GM13977 (cell line): ENCODE data around the gene JAG1.

ENCODE experiments used
- DNase-seq: peaks from one replicate; pipeline ENCODE4 v3.0.0; 2012; ENCODE audit warnings: low spot score
- in situ Hi-C: fragments of 300-500 bp; cut with MboI; formaldehyde crosslinking; loops from one replicate; pipeline ENCODE4 v1.12.0; 2022; ENCODE audit warnings: low sequenced_read_pairs, low pct_unique_long_range_greater_than_20kb, mixed read lengths, inconsistent platforms; ENCODE audit not compliant: unreplicated experiment
- TF ChIP-seq, protein P1 (sequence below): IDR thresholded peaks from 2 replicates; pipeline ENCODE4 v1.5.1; 2012; ENCODE audit warnings: mild to moderate bottlenecking, control low read depth; ENCODE audit not compliant: insufficient read depth; ENCODE audit errors: extremely low read depth, missing control alignments

JAG1 gene

DNA sequence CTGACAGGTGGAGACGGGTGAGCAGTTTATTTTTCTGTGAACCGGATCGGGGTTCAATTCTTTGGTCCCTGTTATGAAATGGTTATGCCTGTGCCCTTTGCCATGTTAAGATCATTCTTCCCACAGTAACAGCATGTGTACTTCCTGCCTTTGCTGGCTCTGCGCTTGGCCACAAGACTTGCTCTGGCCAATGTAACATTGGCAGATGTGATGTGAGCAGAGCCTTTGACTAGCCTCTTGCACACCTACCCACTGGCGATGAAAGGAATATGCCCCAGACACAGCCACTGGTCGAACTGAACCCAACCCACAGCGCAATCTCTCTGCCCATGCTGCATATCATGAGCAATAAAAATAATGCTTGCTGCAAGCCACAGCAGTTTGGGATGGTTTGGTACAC is 31.9 kb downstream of the JAG1 start:
- in situ Hi-C loops = no loop called here
- TF ChIP-seq, protein P1, sequence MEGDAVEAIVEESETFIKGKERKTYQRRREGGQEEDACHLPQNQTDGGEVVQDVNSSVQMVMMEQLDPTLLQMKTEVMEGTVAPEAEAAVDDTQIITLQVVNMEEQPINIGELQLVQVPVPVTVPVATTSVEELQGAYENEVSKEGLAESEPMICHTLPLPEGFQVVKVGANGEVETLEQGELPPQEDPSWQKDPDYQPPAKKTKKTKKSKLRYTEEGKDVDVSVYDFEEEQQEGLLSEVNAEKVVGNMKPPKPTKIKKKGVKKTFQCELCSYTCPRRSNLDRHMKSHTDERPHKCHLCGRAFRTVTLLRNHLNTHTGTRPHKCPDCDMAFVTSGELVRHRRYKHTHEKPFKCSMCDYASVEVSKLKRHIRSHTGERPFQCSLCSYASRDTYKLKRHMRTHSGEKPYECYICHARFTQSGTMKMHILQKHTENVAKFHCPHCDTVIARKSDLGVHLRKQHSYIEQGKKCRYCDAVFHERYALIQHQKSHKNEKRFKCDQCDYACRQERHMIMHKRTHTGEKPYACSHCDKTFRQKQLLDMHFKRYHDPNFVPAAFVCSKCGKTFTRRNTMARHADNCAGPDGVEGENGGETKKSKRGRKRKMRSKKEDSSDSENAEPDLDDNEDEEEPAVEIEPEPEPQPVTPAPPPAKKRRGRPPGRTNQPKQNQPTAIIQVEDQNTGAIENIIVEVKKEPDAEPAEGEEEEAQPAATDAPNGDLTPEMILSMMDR = no peak
- no peak for DNase-seq

DNA sequence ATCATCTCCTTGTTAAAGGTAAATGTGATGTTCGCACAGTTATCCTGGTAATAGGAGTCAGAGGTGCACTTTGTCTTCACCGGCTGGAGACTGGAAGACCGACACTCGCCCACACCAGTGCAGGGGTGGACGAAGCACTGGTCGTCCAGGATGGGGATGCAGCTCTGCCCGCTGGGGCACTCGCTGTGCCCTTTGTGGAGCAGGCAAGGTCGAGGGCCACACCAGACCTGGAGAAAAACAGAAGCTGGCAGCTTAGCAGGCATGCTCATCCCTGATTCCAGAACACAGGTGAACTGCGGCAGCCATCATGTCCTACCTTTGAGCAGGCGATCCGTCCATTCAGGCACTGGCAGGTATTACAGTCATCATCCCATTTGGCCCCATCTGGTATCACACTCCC is 32.3 kb downstream of the JAG1 start:
- TF ChIP-seq, protein P1 = no peak
- no peak for DNase-seq
- in situ Hi-C loops = no loop called here

DNA sequence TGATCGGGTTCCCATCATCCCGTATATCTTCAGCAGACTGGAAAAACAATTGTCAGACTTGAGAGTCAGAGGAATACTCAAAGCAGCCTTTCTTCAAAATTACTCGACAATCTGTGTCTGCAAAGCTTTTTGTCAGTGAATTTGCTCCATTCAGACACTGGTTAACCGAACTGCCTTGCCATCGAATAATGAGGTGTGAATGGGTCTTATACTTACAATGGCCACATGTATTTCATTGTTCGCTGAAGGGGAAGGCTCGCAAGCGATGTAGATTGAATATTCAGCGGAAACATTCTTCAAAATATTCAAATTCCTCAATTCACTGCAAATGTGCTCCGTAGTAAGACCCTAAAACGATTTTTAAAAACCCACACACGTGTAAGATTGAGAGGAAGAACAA is 32.9 kb downstream of the JAG1 start:
- TF ChIP-seq, protein P1 = no peak
- in situ Hi-C loops = no loop called here
- no peak for DNase-seq

DNA sequence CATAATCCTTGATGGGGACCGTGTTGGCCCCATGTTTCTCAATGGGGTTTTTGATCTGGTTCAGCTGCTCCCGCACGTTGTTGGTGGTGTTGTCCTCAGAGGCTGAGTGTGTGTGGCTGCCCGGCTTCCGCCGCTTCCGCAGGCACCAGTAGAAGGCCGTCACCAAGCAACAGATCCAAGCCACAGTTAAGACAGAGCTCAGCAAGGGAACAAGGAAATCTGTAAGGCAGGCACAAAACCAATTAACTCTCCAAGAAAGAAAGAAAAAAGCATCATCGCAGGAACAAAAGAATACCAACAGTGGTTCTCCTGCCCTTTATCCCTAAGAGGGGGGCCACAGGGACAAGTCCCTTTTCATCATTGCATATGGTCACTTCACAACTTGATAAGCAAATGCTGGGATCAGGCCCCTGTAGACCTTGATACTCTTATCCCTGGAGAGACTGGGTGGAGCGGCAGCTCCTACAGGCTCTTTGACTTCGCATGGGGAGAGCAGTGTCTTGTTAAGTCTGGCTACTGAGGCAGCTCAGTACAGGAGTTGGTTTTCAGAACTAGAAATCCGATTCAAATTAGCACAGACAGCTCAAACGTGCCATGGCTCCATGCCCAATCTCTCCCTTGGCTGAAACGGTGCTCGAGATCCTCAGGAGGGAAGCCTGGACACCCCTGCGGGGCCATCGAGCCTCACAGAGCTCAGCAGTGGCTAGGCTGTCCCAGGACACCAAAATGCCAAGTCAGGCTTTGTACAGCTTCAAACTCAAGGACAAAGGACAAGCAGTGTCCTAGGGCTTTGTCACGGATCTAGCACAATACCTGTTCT is 33.9 kb downstream of the JAG1 start:
- TF ChIP-seq, protein P1 = no peak
- in situ Hi-C loops = no loop called here
- DNase-seq = no peak

DNA sequence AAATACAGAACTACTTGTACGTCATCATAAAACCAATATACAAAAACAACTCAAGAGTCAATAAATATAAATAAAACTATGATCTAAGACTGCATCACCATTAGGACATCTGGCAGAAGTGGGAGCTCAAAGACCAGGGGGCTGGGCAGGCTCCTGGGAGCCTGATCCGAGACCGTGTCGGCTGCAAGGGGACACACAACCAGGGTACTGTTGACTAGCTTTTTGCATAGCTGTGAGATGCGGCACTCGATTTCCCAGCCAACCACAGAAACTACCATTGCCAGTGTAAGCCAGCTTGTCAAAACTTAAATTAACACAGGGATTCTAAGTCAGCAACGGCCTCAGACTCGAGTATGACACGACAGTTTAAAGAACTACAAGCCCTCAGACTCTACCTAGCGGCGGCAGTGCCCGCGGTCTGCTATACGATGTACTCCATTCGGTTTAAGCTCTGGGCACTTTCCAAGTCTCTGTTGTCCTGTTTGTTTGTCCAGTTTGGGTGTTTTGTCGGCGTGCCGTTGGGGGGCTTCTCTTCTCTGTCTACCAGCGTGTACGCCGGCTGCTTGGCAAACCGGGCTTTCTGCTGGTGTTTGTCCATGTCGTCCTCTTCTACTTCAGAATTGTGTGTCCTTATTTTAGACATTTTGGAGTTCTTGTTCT is 34.6 kb downstream of the JAG1 start:
- TF ChIP-seq, protein P1 = no peak
- DNase-seq = no peak
- in situ Hi-C loops = no loop called here

DNA sequence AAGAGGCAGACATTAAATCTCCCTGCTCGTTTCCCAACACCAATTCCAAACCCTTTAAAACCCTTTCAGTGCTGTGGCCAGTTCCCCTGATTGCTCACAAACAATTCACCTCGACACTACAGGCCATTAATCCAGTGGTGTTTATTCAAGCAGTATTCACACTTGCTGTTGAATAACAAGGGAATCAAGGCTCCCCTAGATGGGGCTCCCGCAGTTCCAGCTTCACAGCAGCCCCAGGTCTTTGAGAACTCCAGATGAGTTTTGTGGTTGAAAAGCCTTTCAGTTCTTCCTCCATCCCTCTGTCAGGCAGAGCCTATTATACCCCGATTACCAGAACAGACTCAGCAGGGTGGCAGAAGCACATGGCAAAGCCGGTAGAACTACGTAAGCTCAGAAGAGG is 36.2 kb downstream of the JAG1 start:
- in situ Hi-C loops = no loop called here
- TF ChIP-seq, protein P1 = no peak
- no peak for DNase-seq
